Renal cortex interstitium (tissue), 11 donors: ENCODE measurements around the gene TNFRSF14. TPM values are rescaled to one million over a fixed set of nuclear protein-coding genes. Genes with fewer than 3 reads are reported as not detected.
"Not testable (repeated sequence)": the region's sequence is repeated elsewhere in the genome, so short reads cannot be mapped to it uniquely, and the experiment has no call there.

Source experiments
- DNase-seq, 11 donors: peaks; one replicate each; pipeline ENCODE4 v3.0.0-alpha.2; 2013; ENCODE audit warnings: low read depth in 9 of 11, low spot score in 4 of 11; ENCODE audit errors: extremely low read depth in 1 of 11
- polyA plus RNA-seq, 3 donors: library from polyadenylated mRNA; unstranded; fragments of 120-200 nt; gene quantifications; one replicate each; pipeline ENCODE4 v1.2.1, GENCODE V29; 2013; ENCODE audit not compliant: insufficient read length in 3 of 3

TNFRSF14 gene
- polyA plus RNA-seq, 3 donors, result 16.5 to 37.2 (median 20.9) TPM

- DNase-seq, result no peak
Observed at GRCh38 chr1:2575801-2576663, 19.9 kb downstream of the TNFRSF14 start.

GRCh38 chr1:2577565-2578075 is 21.4 kb downstream of the TNFRSF14 start:
- DNase-seq, result not testable (repeated sequence)

- DNase-seq, result no peak
Observed at GRCh38 chr1:2578758-2579118, 22.6 kb downstream of the TNFRSF14 start.

- no peak for DNase-seq
Observed at GRCh38 chr1:2580691-2581090, 24.5 kb downstream of the TNFRSF14 start.

- no peak for DNase-seq
Observed at GRCh38 chr1:2582391-2582790, 26.2 kb downstream of the TNFRSF14 start.

- no peak for DNase-seq
Observed at GRCh38 chr1:2583331-2583791, 27.2 kb downstream of the TNFRSF14 start.

GRCh38 chr1:2583871-2584351 is 27.7 kb downstream of the TNFRSF14 start:
- DNase-seq, result no peak

- DNase-seq, result no peak
Observed at GRCh38 chr1:2584686-2585317, 28.6 kb downstream of the TNFRSF14 start.

- peak in 3 of 11 donors; percentile 35 to 61 (median 38) for DNase-seq
Observed at GRCh38 chr1:2585318-2586092, 29.3 kb downstream of the TNFRSF14 start.

- peak; percentile 91 to 98 (median 97) for DNase-seq
Observed at GRCh38 chr1:2586154-2587070, 30.2 kb downstream of the TNFRSF14 start, which contains the start of gene PRXL2B. TSS of gene PRXL2B (plus strand) at chr1:2586777. CDS start at chr1:2586886, 109 bp downstream.

GRCh38 chr1:2587071-2587859 is 31.1 kb downstream of the TNFRSF14 start:
- DNase-seq, result no peak

GRCh38 chr1:2587860-2588571 is 31.8 kb downstream of the TNFRSF14 start:
- DNase-seq, result no peak

- DNase-seq, result no peak
Observed at GRCh38 chr1:2588661-2589430, 32.7 kb downstream of the TNFRSF14 start.

GRCh38 chr1:2589431-2590232 is 33.5 kb downstream of the TNFRSF14 start:
- DNase-seq, result no peak
